Kidney tubule cell (primary cell): Measurements from ENCODE around the gene SACM1L.

Source experiments
- DNase-seq: peaks from one replicate; pipeline ENCODE4 v3.0.0-alpha.2; 2018; ENCODE audit warnings: low spot score

Gene SACM1L

GRCh38 chr3:45789235-45789812, 100.1 kb downstream of the SACM1L start:
- DNase-seq: no peak

GRCh38 chr3:45790596-45790995, 101.4 kb downstream of the SACM1L start:
- DNase-seq: no peak

GRCh38 chr3:45792036-45792435, 102.8 kb downstream of the SACM1L start:
- DNase-seq: no peak

GRCh38 chr3:45792516-45793172, 103.4 kb downstream of the SACM1L start:
- no peak for DNase-seq

GRCh38 chr3:45793482-45794176, 104.4 kb downstream of the SACM1L start:
- peak; percentile 29 for DNase-seq

- DNase-seq: no peak
Observed at GRCh38 chr3:45794177-45794560, 105.0 kb downstream of the SACM1L start.

- no peak for DNase-seq
Observed at GRCh38 chr3:45794660-45795059, 105.5 kb downstream of the SACM1L start.
